ENCODE measurements around the gene CDHR3. TPM values are rescaled to one million over a fixed set of nuclear protein-coding genes. Genes with fewer than 3 reads are reported as not detected.

CDHR3 gene
- total and polyA plus RNA-seq, 2 donors from 2014 or later = 3.6 to 7.1 TPM

DNA sequence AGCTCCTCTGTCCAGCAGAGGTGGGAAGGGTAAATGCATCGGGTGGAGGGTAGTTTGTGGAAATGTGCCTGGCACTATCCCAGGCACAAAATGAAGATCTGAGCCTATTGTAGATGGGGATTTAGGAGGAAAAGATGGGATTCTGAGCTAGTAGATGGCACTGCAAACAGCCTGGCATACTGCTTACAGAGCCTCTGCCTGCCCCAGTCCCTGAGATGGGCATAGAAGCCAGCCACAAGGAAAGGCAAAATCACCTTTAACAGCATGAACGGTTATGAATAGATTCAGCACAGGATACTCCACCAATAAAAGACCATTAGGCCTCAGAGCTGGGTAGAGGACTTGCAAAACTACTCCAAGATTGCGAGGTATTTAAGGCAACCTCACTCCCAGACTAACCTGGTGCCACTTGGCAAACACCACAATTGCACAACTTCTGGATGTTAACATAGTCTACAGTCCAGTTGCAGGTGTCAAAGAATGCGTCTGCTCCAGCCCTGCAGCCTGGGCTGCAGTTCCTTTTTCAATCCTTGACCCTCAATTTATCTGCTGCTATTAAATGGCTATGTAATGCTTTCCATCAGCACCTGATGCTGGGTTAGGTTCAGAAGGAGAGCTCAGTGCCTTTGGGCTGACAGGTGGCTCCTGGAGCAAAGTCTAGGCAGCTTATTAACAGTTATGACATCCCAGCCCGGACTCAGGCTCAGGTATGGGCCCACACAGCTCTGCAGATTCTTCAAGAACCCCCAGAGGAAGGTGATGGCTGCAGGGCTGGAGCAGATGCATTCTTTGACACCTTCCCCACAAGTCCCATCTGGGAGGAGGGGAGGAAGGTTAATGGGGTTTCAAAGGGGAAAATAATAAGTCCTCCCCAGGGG lies 34.0 kb downstream of the CDHR3 start:
- TF ChIP-seq CTCF (IDR thresholded peaks at IDR 0.05; ENCODE audit: borderline replicate concordance, extremely low read depth, insufficient read depth) = no peak
- Histone ChIP-seq H3K27me3 (ENCODE audit: control insufficient read depth, insufficient read depth, low read length) (no peaks in the 10 kb centered on the region), H3K27ac (ENCODE audit: low read depth in 2 of 2, low read length in 2 of 2) (no peak overlapping the region), H3K4me3 (ENCODE audit: low read length in 3 of 3) (no peak overlapping the region), H3K36me3 (ENCODE audit: control insufficient read depth in 2 of 3, insufficient read depth in 3 of 3, low read length in 3 of 3) (no peaks in the 10 kb centered on the region), H3K9me3 (ENCODE audit: control insufficient read depth in 2 of 3, insufficient read depth in 1 of 3, low read length in 3 of 3) (no peaks in the 10 kb centered on the region), H3K4me1 (ENCODE audit: control insufficient read depth in 2 of 3, insufficient read depth in 2 of 3, low read depth in 1 of 3, low read length in 3 of 3) (no peaks in the 10 kb centered on the region), H3K9ac (ENCODE audit: low read length in 3 of 3) (no peak overlapping the region)
- DNase-seq = no peak
- FAIRE-seq = no peak
- intact Hi-C loops (cut with DNase I) = no loop called here

- DNase-seq (no peak), FAIRE-seq (no peak)
- H3K4me1 ChIP-seq (ENCODE audit: control insufficient read depth in 2 of 3, insufficient read depth in 2 of 3, low read depth in 1 of 3, low read length in 3 of 3) = no peaks in the 10 kb centered on the region
- H3K9ac ChIP-seq (ENCODE audit: low read length in 3 of 3) = no peak overlapping the region
- no peak overlapping the region for H3K27ac ChIP-seq (ENCODE audit: low read depth in 2 of 2, low read length in 2 of 2)
- no peaks in the 10 kb centered on the region for H3K27me3 ChIP-seq (ENCODE audit: control insufficient read depth, insufficient read depth, low read length)
- H3K36me3 ChIP-seq (ENCODE audit: control insufficient read depth in 2 of 3, insufficient read depth in 3 of 3, low read length in 3 of 3) = no peaks in the 10 kb centered on the region
- no peak for TF ChIP-seq CTCF (IDR thresholded peaks at IDR 0.05; ENCODE audit: borderline replicate concordance, extremely low read depth, insufficient read depth)
- no peaks in the 10 kb centered on the region for H3K9me3 ChIP-seq (ENCODE audit: control insufficient read depth in 2 of 3, insufficient read depth in 1 of 3, low read length in 3 of 3)
- no peak overlapping the region for H3K4me3 ChIP-seq (ENCODE audit: low read length in 3 of 3)
- intact Hi-C loops (cut with DNase I) = no loop called here
These were observed 36.2 kb downstream of the CDHR3 start for GRCh38 chr7:105999256-105999655.

GRCh38 chr7:106001196-106001595 lies 38.1 kb downstream of the CDHR3 start:
- TF ChIP-seq CTCF (IDR thresholded peaks at IDR 0.05; ENCODE audit: borderline replicate concordance, extremely low read depth, insufficient read depth) = no peak
- intact Hi-C loops (cut with DNase I) = no loop called here
- Histone ChIP-seq H3K36me3 (ENCODE audit: control insufficient read depth in 2 of 3, insufficient read depth in 3 of 3, low read length in 3 of 3) (no peaks in the 10 kb centered on the region), H3K4me3 (ENCODE audit: low read length in 3 of 3) (no peak overlapping the region), H3K27me3 (ENCODE audit: control insufficient read depth, insufficient read depth, low read length) (no peaks in the 10 kb centered on the region), H3K9ac (ENCODE audit: low read length in 3 of 3) (no peak overlapping the region), H3K4me1 (ENCODE audit: control insufficient read depth in 2 of 3, insufficient read depth in 2 of 3, low read depth in 1 of 3, low read length in 3 of 3) (no peaks in the 10 kb centered on the region), H3K9me3 (ENCODE audit: control insufficient read depth in 2 of 3, insufficient read depth in 1 of 3, low read length in 3 of 3) (no peaks in the 10 kb centered on the region), H3K27ac (ENCODE audit: low read depth in 2 of 2, low read length in 2 of 2) (no peak overlapping the region)
- no peak for DNase-seq
- no peak for FAIRE-seq

All from kidney (tissue), 14 donors.